Effector memory CD4-positive, alpha-beta T cell (primary cell): Measurements from ENCODE around the gene CFAP77.

Source experiments
- DNase-seq, 3 donors: peaks; one replicate each; pipeline ENCODE4 v3.0.0-alpha.2; 2020
- H3K27ac ChIP-seq: 2 replicates; pipeline ENCODE4 v1.7.0; 2013; ENCODE audit warnings: mild to moderate bottlenecking, low read length, moderate library complexity; ENCODE audit not compliant: insufficient read depth, poor library complexity, severe bottlenecking
- H3K27me3 ChIP-seq: replicated peaks from 2 replicates; pipeline ENCODE4 v1.7.0; 2013; ENCODE audit warnings: mild to moderate bottlenecking, low read length; ENCODE audit not compliant: insufficient read depth, control insufficient read depth, poor library complexity, severe bottlenecking
- H3K36me3 ChIP-seq: 2 replicates; pipeline ENCODE4 v1.7.0; 2013; ENCODE audit warnings: mild to moderate bottlenecking, low read length, moderate library complexity; ENCODE audit not compliant: control insufficient read depth, insufficient read depth
- H3K4me1 ChIP-seq: 2 replicates; pipeline ENCODE4 v1.7.0; 2013; ENCODE audit warnings: low read length, mild to moderate bottlenecking; ENCODE audit not compliant: control insufficient read depth, insufficient read depth, poor library complexity, severe bottlenecking
- H3K4me3 ChIP-seq: 2 replicates; pipeline ENCODE4 v1.7.0; 2013; ENCODE audit warnings: low read length, low read depth, mild to moderate bottlenecking; ENCODE audit not compliant: insufficient read depth, poor library complexity, severe bottlenecking
- H3K9me3 ChIP-seq: 2 replicates; pipeline ENCODE4 v1.7.0; 2013; ENCODE audit warnings: mild to moderate bottlenecking, low read length, moderate library complexity; ENCODE audit not compliant: control insufficient read depth

CFAP77 gene

DNA sequence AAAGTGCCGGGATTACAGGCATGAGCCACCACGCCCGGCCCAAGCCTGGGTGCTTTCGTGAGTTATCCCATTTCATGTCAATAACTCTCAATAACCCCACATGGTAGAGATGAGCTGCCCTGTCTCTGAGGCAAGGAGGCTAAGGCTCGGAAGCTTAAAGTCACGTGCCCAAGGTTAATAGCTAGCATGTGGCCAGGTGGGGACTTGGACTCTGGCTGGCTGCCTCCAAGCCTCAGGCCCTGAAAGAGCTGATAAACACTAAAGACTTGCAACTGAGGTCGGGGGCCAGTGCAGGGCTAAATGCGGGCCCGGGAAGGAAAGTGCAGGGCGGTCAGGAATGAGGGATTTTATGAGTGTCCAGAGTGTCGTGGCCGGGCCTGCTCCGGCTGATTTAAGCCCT, 141.5 kb downstream of the CFAP77 start:
- H3K27me3 ChIP-seq, result peaks cover 7% of the 10 kb centered on the region
- H3K4me3 ChIP-seq, result no peak overlapping the region
- no peaks in the 10 kb centered on the region for H3K36me3 ChIP-seq
- H3K9me3 ChIP-seq, result no peaks in the 10 kb centered on the region
- no peak overlapping the region for H3K27ac ChIP-seq
- H3K4me1 ChIP-seq, result no peaks in the 10 kb centered on the region
- DNase-seq, result no peak

GRCh38 chr9:132552041-132552440, 142.0 kb downstream of the CFAP77 start:
- no peak for DNase-seq
- no peaks in the 10 kb centered on the region for H3K36me3 ChIP-seq
- H3K9me3 ChIP-seq, result no peaks in the 10 kb centered on the region
- H3K4me3 ChIP-seq, result no peak overlapping the region
- no peaks in the 10 kb centered on the region for H3K4me1 ChIP-seq
- no peak overlapping the region for H3K27ac ChIP-seq
- H3K27me3 ChIP-seq, result peaks cover 2% of the 10 kb centered on the region

- H3K9me3 ChIP-seq, result no peaks in the 10 kb centered on the region
- no peak for DNase-seq
- H3K4me3 ChIP-seq, result no peak overlapping the region
- H3K27ac ChIP-seq, result no peak overlapping the region
- H3K36me3 ChIP-seq, result no peaks in the 10 kb centered on the region
- no peaks in the 10 kb centered on the region for H3K4me1 ChIP-seq
- H3K27me3 ChIP-seq, result no peaks in the 10 kb centered on the region
These were observed 144.7 kb downstream of the CFAP77 start for GRCh38 chr9:132554755-132555154.

GRCh38 chr9:132555528-132555927, 145.5 kb downstream of the CFAP77 start:
- no peaks in the 10 kb centered on the region for H3K4me1 ChIP-seq
- H3K36me3 ChIP-seq, result no peaks in the 10 kb centered on the region
- H3K27me3 ChIP-seq, result no peaks in the 10 kb centered on the region
- no peaks in the 10 kb centered on the region for H3K9me3 ChIP-seq
- no peak for DNase-seq
- no peak overlapping the region for H3K27ac ChIP-seq
- no peak overlapping the region for H3K4me3 ChIP-seq

DNA sequence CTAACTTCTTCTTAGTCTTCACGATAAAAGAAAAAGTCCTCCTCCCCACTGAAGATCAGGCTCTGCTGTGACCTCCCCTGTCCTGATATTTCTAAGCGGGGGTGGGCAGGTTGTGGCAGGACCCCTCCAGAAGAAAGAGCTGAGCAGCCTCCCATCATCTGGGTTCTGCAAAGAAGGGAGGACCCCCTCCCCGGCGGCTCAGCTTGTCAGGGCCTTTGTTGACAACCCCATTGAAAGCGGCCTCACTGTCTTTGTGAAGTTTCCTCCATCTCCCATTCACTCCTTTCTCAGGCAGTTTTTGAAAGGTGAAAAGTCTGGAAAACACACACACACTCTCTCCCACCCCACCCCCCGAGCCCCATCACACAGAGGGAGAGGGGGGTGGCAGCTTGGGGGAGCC, 146.2 kb downstream of the CFAP77 start:
- DNase-seq, result no peak
- H3K4me3 ChIP-seq, result no peak overlapping the region
- H3K27me3 ChIP-seq, result no peaks in the 10 kb centered on the region
- no peaks in the 10 kb centered on the region for H3K4me1 ChIP-seq
- no peak overlapping the region for H3K27ac ChIP-seq
- H3K36me3 ChIP-seq, result no peaks in the 10 kb centered on the region
- no peaks in the 10 kb centered on the region for H3K9me3 ChIP-seq

DNA sequence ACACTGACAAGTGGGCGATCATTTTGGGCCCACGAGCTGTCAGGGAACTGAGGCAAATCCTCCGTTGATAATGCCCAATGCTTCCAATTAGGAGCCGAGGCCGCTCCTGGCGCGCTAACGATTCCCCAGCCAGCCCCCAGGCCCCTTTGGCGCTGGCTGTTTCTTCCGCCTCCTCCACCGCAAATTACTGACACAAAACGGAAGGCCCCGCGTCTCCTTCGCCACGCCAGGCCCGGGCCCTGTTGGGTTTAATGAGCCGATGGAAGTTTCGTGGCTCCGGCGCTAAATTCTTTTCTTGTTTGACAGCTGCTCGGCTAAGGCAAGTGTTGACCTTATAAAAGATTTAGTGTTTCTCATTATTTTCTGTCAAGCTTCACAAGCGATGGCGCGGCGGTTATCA, 146.7 kb downstream of the CFAP77 start:
- Histone ChIP-seq H3K27me3 (no peaks in the 10 kb centered on the region), H3K9me3 (no peaks in the 10 kb centered on the region), H3K36me3 (no peaks in the 10 kb centered on the region), H3K4me1 (no peaks in the 10 kb centered on the region), H3K27ac (no peak overlapping the region), H3K4me3 (no peak overlapping the region)
- DNase-seq, result no peak

DNA sequence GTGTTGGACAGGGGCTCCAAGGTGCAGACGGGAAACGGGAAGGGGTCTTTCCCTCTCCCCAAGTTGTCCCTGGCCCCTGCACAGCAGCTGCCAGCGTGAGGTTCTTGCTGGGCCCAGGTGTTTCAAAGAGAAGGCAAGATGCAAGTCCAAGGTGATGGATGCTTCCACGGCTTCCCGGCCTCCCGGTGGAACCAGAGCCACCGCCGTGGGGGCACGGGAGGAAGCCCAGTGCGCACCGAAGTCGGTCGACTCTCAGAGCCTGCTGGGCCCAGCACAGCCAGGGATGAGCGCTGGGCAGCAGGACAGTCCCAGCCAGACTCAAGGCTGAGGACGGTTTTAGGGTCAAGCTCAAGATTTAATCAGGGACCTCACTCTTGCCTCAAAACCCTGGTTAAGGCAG, 147.1 kb downstream of the CFAP77 start:
- Histone ChIP-seq H3K36me3 (no peaks in the 10 kb centered on the region), H3K27ac (no peak overlapping the region), H3K4me3 (no peak overlapping the region), H3K4me1 (no peaks in the 10 kb centered on the region), H3K9me3 (no peaks in the 10 kb centered on the region), H3K27me3 (no peaks in the 10 kb centered on the region)
- no peak for DNase-seq

DNA sequence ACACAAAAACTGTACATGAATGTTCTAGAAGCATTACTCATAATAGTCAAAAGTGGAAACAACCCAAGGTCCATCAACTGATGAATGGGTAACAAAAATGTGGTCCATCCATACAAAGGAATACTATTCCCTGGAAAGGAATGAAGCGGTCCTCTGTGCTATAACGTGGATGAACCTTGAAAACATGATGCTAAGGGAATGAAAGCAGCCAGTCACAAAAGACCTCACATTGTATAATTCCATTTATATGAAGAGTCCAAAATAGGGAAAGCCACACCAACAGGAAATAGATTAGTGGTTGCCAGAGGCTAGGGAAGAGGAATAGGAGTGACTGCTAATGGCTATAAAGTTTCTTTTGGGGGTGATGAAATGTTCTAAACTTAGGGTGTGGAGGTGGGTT, 149.7 kb downstream of the CFAP77 start:
- Histone ChIP-seq H3K9me3 (no peaks in the 10 kb centered on the region), H3K4me3 (no peak overlapping the region), H3K27ac (no peak overlapping the region), H3K4me1 (no peaks in the 10 kb centered on the region), H3K27me3 (no peaks in the 10 kb centered on the region), H3K36me3 (no peaks in the 10 kb centered on the region)
- no peak for DNase-seq

DNA sequence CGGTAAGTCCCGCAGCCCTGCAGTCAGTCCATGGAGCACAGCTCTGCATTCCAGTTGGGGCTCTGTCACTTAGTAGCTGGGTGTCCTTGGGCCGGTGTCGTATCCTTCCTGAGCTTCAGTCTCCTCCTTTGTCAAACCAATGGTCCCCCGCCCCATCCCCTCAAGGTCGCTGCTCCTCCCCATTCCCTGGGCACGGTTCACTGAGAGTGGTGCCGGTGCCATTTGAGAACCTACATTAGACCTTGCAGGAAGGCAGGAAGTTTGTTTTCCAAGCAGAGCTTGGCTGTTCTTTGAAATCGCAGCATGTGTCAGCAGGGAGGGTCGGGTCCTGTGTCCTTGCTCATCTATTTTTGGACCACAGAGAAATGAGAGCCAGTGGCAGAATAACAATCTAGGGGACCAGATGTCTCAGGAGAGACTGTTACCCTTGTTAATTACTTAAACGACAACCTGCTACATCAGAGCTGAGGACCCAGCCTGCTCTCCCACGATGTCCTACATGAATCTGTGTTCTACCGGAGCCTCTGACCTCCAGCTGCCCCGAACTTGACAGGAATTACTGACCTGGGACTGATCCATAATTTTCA, 150.7 kb downstream of the CFAP77 start:
- DNase-seq, result no peak
- H3K4me1 ChIP-seq, result no peaks in the 10 kb centered on the region
- H3K36me3 ChIP-seq, result no peaks in the 10 kb centered on the region
- H3K27me3 ChIP-seq, result no peaks in the 10 kb centered on the region
- no peak overlapping the region for H3K27ac ChIP-seq
- no peak overlapping the region for H3K4me3 ChIP-seq
- no peaks in the 10 kb centered on the region for H3K9me3 ChIP-seq

- Histone ChIP-seq H3K27me3 (no peaks in the 10 kb centered on the region), H3K27ac (no peak overlapping the region)
- no peak for DNase-seq
These were observed 152.2 kb downstream of the CFAP77 start for GRCh38 chr9:132562306-132562573.

GRCh38 chr9:132564526-132564925, 154.5 kb downstream of the CFAP77 start:
- no peak for DNase-seq
- Histone ChIP-seq H3K4me1 (no peaks in the 10 kb centered on the region), H3K4me3 (no peak overlapping the region), H3K27ac (no peak overlapping the region), H3K9me3 (no peaks in the 10 kb centered on the region), H3K36me3 (no peaks in the 10 kb centered on the region), H3K27me3 (no peaks in the 10 kb centered on the region)

More at GRCh38 chr9:132562306-132562573, 152.2 kb downstream of the CFAP77 start:
- no peak overlapping the region for H3K4me3 ChIP-seq
- no peaks in the 10 kb centered on the region for H3K36me3 ChIP-seq
- no peaks in the 10 kb centered on the region for H3K9me3 ChIP-seq
- no peaks in the 10 kb centered on the region for H3K4me1 ChIP-seq
